Muscle of leg (tissue), 11 donors: ENCODE data around the gene PSMA7. TPM values are rescaled to one million over a fixed set of nuclear protein-coding genes. Genes with fewer than 3 reads are reported as not detected.
A peak's percentile ranks its signal among the peaks of the same experiment; 100 is the strongest.
"Not testable (repeated sequence)": the region's sequence is repeated elsewhere in the genome, so short reads cannot be mapped to it uniquely, and the experiment has no call there.

Experiments
- DNase-seq: peaks from one replicate; pipeline ENCODE4 v3.0.0; 2013
- H3K27ac ChIP-seq: one replicate; pipeline ENCODE4 v1.5.1; 2013; ENCODE audit warnings: mild to moderate bottlenecking, low read length, control low read depth
- H3K27me3 ChIP-seq: one replicate; pipeline ENCODE4 v1.6.1; 2013; ENCODE audit warnings: low read length; ENCODE audit not compliant: control insufficient read depth, insufficient read depth
- H3K36me3 ChIP-seq: one replicate; pipeline ENCODE4 v1.6.1; 2013; ENCODE audit warnings: low read length; ENCODE audit not compliant: control insufficient read depth, insufficient read depth
- H3K4me1 ChIP-seq: one replicate; pipeline ENCODE4 v1.6.1; 2013; ENCODE audit warnings: low read length; ENCODE audit not compliant: control insufficient read depth, insufficient read depth
- H3K4me3 ChIP-seq: one replicate; pipeline ENCODE4 v1.5.1; 2013; ENCODE audit warnings: low read length, control low read depth
- H3K9me3 ChIP-seq: replicated peaks from 2 replicates; pipeline ENCODE4 v1.6.1; 2013; ENCODE audit warnings: low read depth, low read length; ENCODE audit not compliant: control insufficient read depth
- WGBS: methylation state at CpG from one replicate; pipeline ENCODE4 v1.1.5; 2013; ENCODE audit warnings: missing lambda C conversion rate; ENCODE audit not compliant: insufficient coverage; 5-methylcytosine and 5-hydroxymethylcytosine counted together
- polyA plus RNA-seq, 8 donors: library from polyadenylated mRNA; unstranded; fragments of 120-200 nt; gene quantifications; one replicate each; pipeline versions ENCODE4 v1.2.1 to v1.2.3, GENCODE V29; 2013; ENCODE audit warnings: inconsistent platforms in 1 of 8, low replicate concordance in 1 of 8; ENCODE audit not compliant: insufficient read length in 8 of 8, insufficient read depth in 1 of 8
- total RNA-seq: library from RNA; stranded (reverse); fragments of 120-200 nt; gene quantifications from one replicate; pipeline ENCODE4 v1.2.4, GENCODE V29; 2013

The PSMA7 gene
- total and polyA plus RNA-seq, 9 donors: 154 to 227 (median 164) TPM

GRCh38 chr20:62119591-62120364 lies 23.4 kb downstream of the PSMA7 start:
- Histone ChIP-seq H3K27me3 (peaks cover 36% of the 10 kb centered on the region), H3K4me3 (no peak overlapping the region), H3K36me3 (peaks cover 9% of the 10 kb centered on the region), H3K27ac (peak overlapping the region; percentile 95), H3K4me1 (peaks cover 58% of the 10 kb centered on the region), H3K9me3 (no peaks in the 10 kb centered on the region)
- WGBS: 73% methylated on average over 9 of the region's 10 CpGs
- DNase-seq: peak; percentile 63

- Histone ChIP-seq H3K9me3 (no peaks in the 10 kb centered on the region), H3K27ac (peak overlapping the region; percentile 95), H3K4me1 (peaks cover 53% of the 10 kb centered on the region), H3K27me3 (peaks cover 38% of the 10 kb centered on the region), H3K36me3 (peaks cover 3% of the 10 kb centered on the region), H3K4me3 (no peak overlapping the region)
- peak; percentile 52 for DNase-seq
- WGBS: 57% methylated on average over 4 of the region's 5 CpGs
Measured at GRCh38 chr20:62119115-62119514, 24.1 kb downstream of the PSMA7 start.

GRCh38 chr20:62118113-62119043 lies 24.8 kb downstream of the PSMA7 start:
- Histone ChIP-seq H3K27ac (peak overlapping the region; percentile 67), H3K27me3 (peaks cover 39% of the 10 kb centered on the region)
- DNase-seq: no peak

GRCh38 chr20:62117658-62118057 lies 25.5 kb downstream of the PSMA7 start:
- H3K4me1 ChIP-seq: peaks cover 43% of the 10 kb centered on the region
- 37% methylated on average over 13 of the region's 15 CpGs for WGBS
- H3K27ac ChIP-seq: no peak overlapping the region
- H3K9me3 ChIP-seq: no peaks in the 10 kb centered on the region
- DNase-seq: no peak
- no peak overlapping the region for H3K4me3 ChIP-seq
- H3K36me3 ChIP-seq: no peaks in the 10 kb centered on the region
- H3K27me3 ChIP-seq: peaks cover 45% of the 10 kb centered on the region

More at GRCh38 chr20:62118113-62119043, 24.8 kb downstream of the PSMA7 start:
- H3K4me1 ChIP-seq: peaks cover 45% of the 10 kb centered on the region
- no peaks in the 10 kb centered on the region for H3K36me3 ChIP-seq
- H3K9me3 ChIP-seq: no peaks in the 10 kb centered on the region
- no peak overlapping the region for H3K4me3 ChIP-seq
- WGBS: 50% methylated on average over 15 of the region's 21 CpGs

- Histone ChIP-seq H3K4me1 (peaks cover 43% of the 10 kb centered on the region), H3K4me3 (no peak overlapping the region), H3K9me3 (no peaks in the 10 kb centered on the region), H3K36me3 (no peaks in the 10 kb centered on the region), H3K27me3 (peaks cover 47% of the 10 kb centered on the region), H3K27ac (no peak overlapping the region)
- 34% methylated on average over 6 of the region's 9 CpGs for WGBS
- DNase-seq: no peak
Measured at GRCh38 chr20:62117362-62117646, 25.9 kb downstream of the PSMA7 start.

DNA sequence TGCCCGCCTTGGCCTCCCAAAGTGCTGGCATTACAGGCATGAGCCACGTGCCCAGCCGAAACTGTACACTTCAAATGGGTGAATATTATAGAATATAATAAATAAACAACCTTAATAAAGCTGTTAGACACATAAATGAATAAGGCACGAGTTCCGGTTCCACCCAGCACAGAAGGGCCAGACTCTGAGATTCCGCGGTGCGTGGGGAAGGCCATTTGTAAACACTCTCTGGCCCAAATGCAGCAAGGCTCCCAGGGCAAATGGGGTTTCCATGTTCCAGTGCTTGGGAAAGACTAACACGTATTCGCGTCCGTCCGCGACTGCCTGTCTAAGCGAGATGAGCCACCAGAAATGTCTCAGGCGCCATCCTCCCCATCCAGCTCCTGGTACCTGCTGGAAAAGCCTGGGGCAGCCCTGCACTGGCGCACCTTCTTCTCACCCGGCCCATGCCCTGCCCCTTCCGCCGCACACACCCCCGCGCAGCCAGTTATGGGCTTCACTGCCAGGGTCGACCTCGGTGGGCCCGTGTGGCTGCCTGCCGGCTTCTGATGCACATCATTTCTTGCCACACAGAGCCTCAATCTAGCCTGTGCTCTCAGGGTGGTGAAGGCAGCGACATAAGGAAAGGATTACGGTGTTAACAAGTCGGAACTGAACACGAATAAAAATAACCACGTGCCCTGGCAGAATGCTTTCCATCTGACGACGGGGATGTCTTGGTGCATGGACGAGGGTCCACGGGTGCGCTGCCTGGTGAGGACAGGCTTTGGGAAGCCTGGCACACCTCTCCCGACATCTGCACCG lies 26.4 kb downstream of the PSMA7 start:
- no peak for DNase-seq
- Histone ChIP-seq H3K9me3 (no peaks in the 10 kb centered on the region), H3K27ac (no peak overlapping the region), H3K4me3 (no peak overlapping the region), H3K27me3 (peaks cover 47% of the 10 kb centered on the region), H3K36me3 (no peaks in the 10 kb centered on the region), H3K4me1 (peaks cover 43% of the 10 kb centered on the region)
- WGBS: 75% methylated on average over 32 of the region's 38 CpGs

GRCh38 chr20:62115800-62116407 lies 27.3 kb downstream of the PSMA7 start:
- WGBS: 86% methylated on average over 1 of the region's 7 CpGs
- H3K9me3 ChIP-seq, H3K27ac ChIP-seq, DNase-seq, H3K36me3 ChIP-seq, H3K4me3 ChIP-seq: not testable (repeated sequence)
- H3K27me3 ChIP-seq: peaks cover 47% of the 10 kb centered on the region
- H3K4me1 ChIP-seq: peaks cover 38% of the 10 kb centered on the region

DNA sequence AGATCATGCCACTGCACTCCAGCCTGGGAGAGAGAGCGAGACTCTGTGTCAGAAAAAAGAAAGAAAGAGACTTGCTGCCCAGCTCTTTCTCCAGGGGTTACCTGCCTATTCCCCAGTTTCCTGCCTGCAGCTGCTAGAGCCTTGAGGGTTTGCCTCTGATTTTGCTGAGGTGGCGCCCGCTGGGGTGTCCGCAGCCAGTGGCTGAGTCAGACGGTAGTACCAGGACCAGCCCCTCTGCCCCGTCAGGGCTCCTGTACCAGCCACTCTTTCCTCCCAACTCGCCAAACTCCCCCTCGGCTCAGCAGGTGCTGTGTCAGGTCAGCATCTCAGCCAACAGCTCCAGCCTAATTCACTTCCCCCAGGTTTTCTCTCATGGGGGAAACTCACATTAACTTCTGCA lies 28.3 kb downstream of the PSMA7 start:
- WGBS: 33% methylated on average over 8 of the region's 8 CpGs
- peaks cover 4% of the 10 kb centered on the region for H3K9me3 ChIP-seq
- no peak for DNase-seq

GRCh38 chr20:62112368-62112767 lies 30.8 kb downstream of the PSMA7 start:
- no peak for DNase-seq
- H3K4me3 ChIP-seq: no peak overlapping the region
- H3K9me3 ChIP-seq: peaks cover 17% of the 10 kb centered on the region
- 83% methylated on average over 1 of the region's 6 CpGs for WGBS
- peaks cover 5% of the 10 kb centered on the region for H3K4me1 ChIP-seq
- peaks cover 31% of the 10 kb centered on the region for H3K27me3 ChIP-seq
- H3K27ac ChIP-seq: no peak overlapping the region
- no peaks in the 10 kb centered on the region for H3K36me3 ChIP-seq

More for the DNA sequence above, 28.3 kb downstream of the PSMA7 start:
- H3K27ac ChIP-seq: no peak overlapping the region
- peaks cover 28% of the 10 kb centered on the region for H3K4me1 ChIP-seq
- peaks cover 47% of the 10 kb centered on the region for H3K27me3 ChIP-seq
- no peaks in the 10 kb centered on the region for H3K36me3 ChIP-seq
- no peak overlapping the region for H3K4me3 ChIP-seq
